ENCODE results near the gene CTDSPL. TPM values are rescaled to one million over a fixed set of nuclear protein-coding genes. Genes with fewer than 3 reads are reported as not detected.

Gene CTDSPL
- total RNA-seq, 3 donors from 2014 or later (not counting 1 experiment from before 2014, with no cell fraction given): 0.50 to 3.4 (median 1.8) TPM

DNA sequence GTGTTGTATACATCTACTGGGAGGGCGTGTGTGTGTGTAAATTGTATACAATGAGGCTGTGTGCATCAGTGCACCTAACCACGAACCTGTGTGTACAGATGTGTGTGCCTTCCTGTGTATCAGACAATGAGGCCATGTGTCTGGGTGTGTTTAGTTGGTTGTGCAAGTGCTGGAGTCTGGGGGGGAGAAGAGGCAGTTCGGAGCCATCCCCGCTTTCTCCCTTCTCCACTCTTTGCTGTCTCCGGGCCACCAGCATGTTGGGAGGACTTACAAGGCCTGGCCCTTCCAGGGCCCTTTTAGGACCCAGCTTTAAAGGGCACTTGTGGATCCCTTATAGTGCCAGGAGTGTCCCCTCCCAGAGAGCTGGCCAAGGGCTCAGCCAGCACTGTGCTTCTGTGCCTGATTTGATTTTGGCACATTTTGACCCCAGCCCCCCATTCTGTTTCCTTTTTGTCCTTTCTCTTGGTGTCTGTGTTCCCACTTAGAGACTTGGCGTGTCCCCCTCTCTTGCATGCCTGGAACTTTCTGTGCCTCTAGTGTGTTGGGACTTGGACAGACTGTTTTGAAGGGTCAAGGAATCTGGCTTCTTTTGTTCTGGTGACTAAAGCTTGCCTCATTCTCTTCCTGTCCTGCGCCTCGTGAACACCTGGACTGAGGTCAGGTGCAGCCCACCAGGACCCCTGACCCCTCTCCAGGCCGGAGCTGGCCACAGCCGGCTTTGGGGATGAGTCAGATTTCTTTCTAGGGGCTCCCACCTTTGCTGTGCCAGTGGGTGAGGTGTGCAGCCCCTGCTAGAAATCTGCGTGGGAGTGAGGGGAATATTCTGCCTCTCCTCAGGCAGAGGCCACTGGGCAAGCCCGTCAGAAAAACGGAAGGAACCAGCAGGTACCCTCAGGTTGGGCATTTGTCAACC lies 1.5 kb downstream of the CTDSPL start:
- Histone ChIP-seq H3K4me3 (ENCODE audit: low read length) (no peak overlapping the region), H3K27me3 (ENCODE audit: control insufficient read depth, insufficient read depth, low read length) (peaks cover 11% of the 10 kb centered on the region), H3K27ac (ENCODE audit: low read length) (no peak overlapping the region), H3K36me3 (ENCODE audit: control insufficient read depth, insufficient read depth, low read length) (no peaks in the 10 kb centered on the region), H3K4me1 (ENCODE audit: control insufficient read depth, insufficient read depth, low read length) (peaks cover 17% of the 10 kb centered on the region), H3K9me3 (ENCODE audit: control insufficient read depth, insufficient read depth, low read length) (no peaks in the 10 kb centered on the region)
- Mint-ChIP-seq H3K36me3 (no peaks in the 10 kb centered on the region), H3K4me3 (peak overlapping the region; percentile 58), H3K4me1 (peaks cover 8 to 10% of the 10 kb centered on the region in 2 donors), H3K27ac (no peak overlapping the region), H3K27me3 (ENCODE audit: low read depth in 2 of 2) (peaks cover 15 to 25% of the 10 kb centered on the region in 2 donors), H3K9me3 (no peaks in the 10 kb centered on the region)
- TF ChIP-seq, protein P1, sequence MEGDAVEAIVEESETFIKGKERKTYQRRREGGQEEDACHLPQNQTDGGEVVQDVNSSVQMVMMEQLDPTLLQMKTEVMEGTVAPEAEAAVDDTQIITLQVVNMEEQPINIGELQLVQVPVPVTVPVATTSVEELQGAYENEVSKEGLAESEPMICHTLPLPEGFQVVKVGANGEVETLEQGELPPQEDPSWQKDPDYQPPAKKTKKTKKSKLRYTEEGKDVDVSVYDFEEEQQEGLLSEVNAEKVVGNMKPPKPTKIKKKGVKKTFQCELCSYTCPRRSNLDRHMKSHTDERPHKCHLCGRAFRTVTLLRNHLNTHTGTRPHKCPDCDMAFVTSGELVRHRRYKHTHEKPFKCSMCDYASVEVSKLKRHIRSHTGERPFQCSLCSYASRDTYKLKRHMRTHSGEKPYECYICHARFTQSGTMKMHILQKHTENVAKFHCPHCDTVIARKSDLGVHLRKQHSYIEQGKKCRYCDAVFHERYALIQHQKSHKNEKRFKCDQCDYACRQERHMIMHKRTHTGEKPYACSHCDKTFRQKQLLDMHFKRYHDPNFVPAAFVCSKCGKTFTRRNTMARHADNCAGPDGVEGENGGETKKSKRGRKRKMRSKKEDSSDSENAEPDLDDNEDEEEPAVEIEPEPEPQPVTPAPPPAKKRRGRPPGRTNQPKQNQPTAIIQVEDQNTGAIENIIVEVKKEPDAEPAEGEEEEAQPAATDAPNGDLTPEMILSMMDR (IDR thresholded peaks at IDR 0.05): no peak
- ATAC-seq (no peak), DNase-seq (no peak)
- intact Hi-C loops (cut with micrococcal nuclease): no loop called here
- WGBS (ENCODE audit: insufficient coverage): 55% methylated on average over 11 of the region's 13 CpGs

GRCh38 chr3:37863949-37864822 lies 2.5 kb downstream of the CTDSPL start:
- Histone ChIP-seq H3K9me3 (ENCODE audit: control insufficient read depth, insufficient read depth, low read length) (no peaks in the 10 kb centered on the region), H3K27ac (ENCODE audit: low read length) (no peak overlapping the region), H3K4me1 (ENCODE audit: control insufficient read depth, insufficient read depth, low read length) (peaks cover 17% of the 10 kb centered on the region), H3K4me3 (ENCODE audit: low read length) (no peak overlapping the region), H3K36me3 (ENCODE audit: control insufficient read depth, insufficient read depth, low read length) (no peaks in the 10 kb centered on the region), H3K27me3 (ENCODE audit: control insufficient read depth, insufficient read depth, low read length) (peaks cover 11% of the 10 kb centered on the region)
- H3K27me3 Mint-ChIP-seq (ENCODE audit: low read depth in 2 of 2): peaks cover 25 to 31% of the 10 kb centered on the region in 2 donors
- peak overlapping the region; percentile 21 for H3K4me3 Mint-ChIP-seq
- H3K4me1 Mint-ChIP-seq: peaks cover 8 to 10% of the 10 kb centered on the region in 2 donors
- H3K9me3 Mint-ChIP-seq: no peaks in the 10 kb centered on the region
- TF ChIP-seq, protein P1 (IDR thresholded peaks at IDR 0.05): no peak
- intact Hi-C loops (cut with micrococcal nuclease): no loop called here
- H3K27ac Mint-ChIP-seq: no peak overlapping the region
- WGBS (ENCODE audit: insufficient coverage): 44% methylated on average over 2 of the region's 5 CpGs
- H3K36me3 Mint-ChIP-seq: no peaks in the 10 kb centered on the region
- no peak for DNase-seq
- no peak for ATAC-seq

GRCh38 chr3:37864904-37865303 lies 3.2 kb downstream of the CTDSPL start:
- H3K9me3 Mint-ChIP-seq: no peaks in the 10 kb centered on the region
- peaks cover 8 to 10% of the 10 kb centered on the region in 2 donors for H3K4me1 Mint-ChIP-seq
- WGBS (ENCODE audit: insufficient coverage): 0% methylated on average over 1 of the region's 1 CpG
- Histone ChIP-seq H3K27ac (ENCODE audit: low read length) (no peak overlapping the region), H3K36me3 (ENCODE audit: control insufficient read depth, insufficient read depth, low read length) (no peaks in the 10 kb centered on the region), H3K4me1 (ENCODE audit: control insufficient read depth, insufficient read depth, low read length) (peaks cover 14% of the 10 kb centered on the region), H3K4me3 (ENCODE audit: low read length) (no peak overlapping the region), H3K27me3 (ENCODE audit: control insufficient read depth, insufficient read depth, low read length) (peaks cover 11% of the 10 kb centered on the region), H3K9me3 (ENCODE audit: control insufficient read depth, insufficient read depth, low read length) (no peaks in the 10 kb centered on the region)
- H3K27me3 Mint-ChIP-seq (ENCODE audit: low read depth in 2 of 2): peaks cover 30 to 32% of the 10 kb centered on the region in 2 donors
- DNase-seq: peak in 1 of 2 donors; percentile 23
- no peak for ATAC-seq
- no peaks in the 10 kb centered on the region for H3K36me3 Mint-ChIP-seq
- no peak overlapping the region for H3K4me3 Mint-ChIP-seq
- TF ChIP-seq, protein P1 (IDR thresholded peaks at IDR 0.05): no peak
- H3K27ac Mint-ChIP-seq: no peak overlapping the region
- intact Hi-C loops (cut with micrococcal nuclease): no loop called here
